Gastrocnemius medialis (tissue), 4 donors: Measurements from ENCODE around the gene EP400. TPM values are rescaled to one million over a fixed set of nuclear protein-coding genes. Genes with fewer than 3 reads are reported as not detected.

Experiments used
- ATAC-seq, 2 donors: fragments of 150-250 bp; one replicate each; pipeline ENCODE4 v1.9.1; 2016
- DNase-seq, 2 donors: peaks; one replicate each; pipeline ENCODE4 v3.0.0-alpha.2; 2019
- H3K27ac ChIP-seq, 4 donors: fragments of 200-600 bp; sonication (generic); 1 replicate in 1 of 4; 2 replicates in 3 of 4; pipeline ENCODE4 v1.5.1; 2016 to 2018; ENCODE audit warnings: mild to moderate bottlenecking in 2 of 4, moderate library complexity in 1 of 4
- H3K27me3 ChIP-seq, 3 donors: fragments of 200-600 bp; sonication (generic) in 2 of 3; 1 replicate in 1 of 3; 2 replicates in 2 of 3; pipeline versions ENCODE4 v1.5.1 to v1.6.0; 2016 to 2019; ENCODE audit warnings: mild to moderate bottlenecking in 1 of 3, moderate library complexity in 1 of 3
- H3K36me3 ChIP-seq, 2 donors: fragments of 200-600 bp; sonication (generic) in 1 of 2; one replicate each; pipeline ENCODE4 v1.5.1; 2017 to 2018
- H3K4me1 ChIP-seq, 2 donors: fragments of 200-600 bp; sonication (generic) in 1 of 2; one replicate each; pipeline ENCODE4 v1.5.1; 2016 to 2017; ENCODE audit warnings: mild to moderate bottlenecking in 2 of 2
- H3K4me3 ChIP-seq, 4 donors: fragments of 200-600 bp; sonication (generic) in 3 of 4; 1 replicate in 1 of 4; 2 replicates in 3 of 4; pipeline ENCODE4 v1.5.1; 2016 to 2019; ENCODE audit warnings: mild to moderate bottlenecking in 2 of 4
- H3K9me3 ChIP-seq, 3 donors: fragments of 200-600 bp; sonication (generic) in 2 of 3; 1 replicate in 1 of 3; 2 replicates in 2 of 3; pipeline ENCODE4 v1.5.1; 2016 to 2019
- CTCF ChIP-seq, 5 experiments: fragments of 450-650 bp in 3 of 5; fragments of 200-600 bp in 2 of 5; sonication (generic) in 2 of 5; IDR thresholded peaks in 4 of 5; conservative IDR thresholded peaks in 1 of 5; 1 replicate in 4 of 5; 2 replicates in 1 of 5; pipeline ENCODE4 v1.5.1; 2016 to 2019; ENCODE audit warnings: antibody characterized with exemption in 5 of 5, mild to moderate bottlenecking in 3 of 5, moderate library complexity in 3 of 5
- POLR2A ChIP-seq, 2 donors: fragments of 450-650 bp; IDR thresholded peaks; one replicate each; pipeline ENCODE4 v1.6.1; 2017; ENCODE audit warnings: antibody characterized with exemption in 2 of 2, mild to moderate bottlenecking in 2 of 2, moderate library complexity in 2 of 2
- in situ Hi-C, 4 donors: fragments of 200-750 bp; cut with MboI; loops; one replicate each; pipeline versions ENCODE4 v1.15.0 to v1.8.0; 2017; ENCODE audit warnings: low sequenced_read_pairs in 4 of 4
- intact Hi-C: fragments of 100-400 bp; cut with DNase I; formaldehyde crosslinking; loops from one replicate; pipeline ENCODE4 v1.15.1; 2023; ENCODE audit warnings: low total_unique reads
- total RNA-seq, 4 donors: library from RNA; depleted of rRNA; stranded (reverse); fragments of >200 nt; gene quantifications; one replicate each; pipeline versions ENCODE4 v1.1.0 to v1.2.3, GENCODE V29; 2016

Gene EP400
- total RNA-seq, 4 donors from 2014 or later = 11.9 to 17.4 (median 15.0) TPM

- Histone ChIP-seq H3K4me3 (no peak overlapping the region), H3K27me3 (no peaks in the 10 kb centered on the region), H3K4me1 (peaks cover 6 to 11% of the 10 kb centered on the region in 2 donors), H3K9me3 (no peaks in the 10 kb centered on the region), H3K27ac (no peak overlapping the region), H3K36me3 (peaks cover 4 to 92% of the 10 kb centered on the region in 2 donors)
- in situ Hi-C loops = no loop called here
- DNase-seq (no peak), ATAC-seq (no peak)
- intact Hi-C loops = no loop called here
- TF ChIP-seq POLR2A (IDR thresholded peaks at IDR 0.05) (no peak), CTCF (IDR thresholded peaks at IDR 0.05 in 4 of 5, conservative IDR thresholded peaks at IDR 0.05 in 1 of 5) (no peak)
Observed at GRCh38 chr12:132028111-132028510, 78.4 kb downstream of the EP400 start.

- intact Hi-C loops (no loop called here), in situ Hi-C loops (no loop called here)
- peaks cover 6 to 11% of the 10 kb centered on the region in 2 donors for H3K4me1 ChIP-seq
- peaks cover 4 to 96% of the 10 kb centered on the region in 2 donors for H3K36me3 ChIP-seq
- no peak overlapping the region for H3K4me3 ChIP-seq
- no peaks in the 10 kb centered on the region for H3K9me3 ChIP-seq
- DNase-seq (no peak), ATAC-seq (no peak)
- H3K27me3 ChIP-seq = no peaks in the 10 kb centered on the region
- no peak for TF ChIP-seq CTCF (IDR thresholded peaks at IDR 0.05 in 4 of 5, conservative IDR thresholded peaks at IDR 0.05 in 1 of 5)
- TF ChIP-seq POLR2A (IDR thresholded peaks at IDR 0.05) = no peak
- H3K27ac ChIP-seq = peak overlapping the region; percentile 35 to 77 (median 64)
Observed at GRCh38 chr12:132029503-132030300, 80.0 kb downstream of the EP400 start.

GRCh38 chr12:132030367-132031038 is 80.8 kb downstream of the EP400 start:
- peaks cover 6 to 11% of the 10 kb centered on the region in 2 donors for H3K4me1 ChIP-seq
- intact Hi-C loops = no loop called here
- ATAC-seq (peak; percentile 81 to 85), DNase-seq (peak; percentile 15 to 49)
- H3K4me3 ChIP-seq = no peak overlapping the region
- peaks cover 4 to 94% of the 10 kb centered on the region in 2 donors for H3K36me3 ChIP-seq
- H3K27me3 ChIP-seq = no peaks in the 10 kb centered on the region
- in situ Hi-C loops = no loop called here
- H3K9me3 ChIP-seq = no peaks in the 10 kb centered on the region
- TF ChIP-seq CTCF (IDR thresholded peaks at IDR 0.05 in 4 of 5, conservative IDR thresholded peaks at IDR 0.05 in 1 of 5) = no peak
- TF ChIP-seq POLR2A (IDR thresholded peaks at IDR 0.05) = no peak
- H3K27ac ChIP-seq = peak overlapping the region; percentile 35 to 77 (median 64)

- DNase-seq (no peak), ATAC-seq (no peak)
- intact Hi-C loops = no loop called here
- TF ChIP-seq CTCF (IDR thresholded peaks at IDR 0.05 in 4 of 5, conservative IDR thresholded peaks at IDR 0.05 in 1 of 5) (no peak), POLR2A (IDR thresholded peaks at IDR 0.05) (no peak)
- Histone ChIP-seq H3K27ac (no peak overlapping the region), H3K4me3 (no peak overlapping the region), H3K9me3 (no peaks in the 10 kb centered on the region), H3K4me1 (peaks cover 6 to 11% of the 10 kb centered on the region in 2 donors), H3K36me3 (peaks cover 4 to 88% of the 10 kb centered on the region in 2 donors), H3K27me3 (no peaks in the 10 kb centered on the region)
- in situ Hi-C loops = no loop called here
Observed at GRCh38 chr12:132033627-132034026, 83.9 kb downstream of the EP400 start.
